NCI-H524 treated with DMSO at 0.1 percent for 48 hours (cell line): ENCODE results near the gene LINGO3.
A peak's percentile ranks its signal among the peaks of the same experiment; 100 is the strongest.
"Not testable (repeated sequence)": the region's sequence is repeated elsewhere in the genome, so short reads cannot be mapped to it uniquely, and the experiment has no call there.

ENCODE experiments used
- DNase-seq: peaks from one replicate; lab custom pipeline; 2025; lab: John Stamatoyannopoulos, UW

Gene LINGO3

DNA sequence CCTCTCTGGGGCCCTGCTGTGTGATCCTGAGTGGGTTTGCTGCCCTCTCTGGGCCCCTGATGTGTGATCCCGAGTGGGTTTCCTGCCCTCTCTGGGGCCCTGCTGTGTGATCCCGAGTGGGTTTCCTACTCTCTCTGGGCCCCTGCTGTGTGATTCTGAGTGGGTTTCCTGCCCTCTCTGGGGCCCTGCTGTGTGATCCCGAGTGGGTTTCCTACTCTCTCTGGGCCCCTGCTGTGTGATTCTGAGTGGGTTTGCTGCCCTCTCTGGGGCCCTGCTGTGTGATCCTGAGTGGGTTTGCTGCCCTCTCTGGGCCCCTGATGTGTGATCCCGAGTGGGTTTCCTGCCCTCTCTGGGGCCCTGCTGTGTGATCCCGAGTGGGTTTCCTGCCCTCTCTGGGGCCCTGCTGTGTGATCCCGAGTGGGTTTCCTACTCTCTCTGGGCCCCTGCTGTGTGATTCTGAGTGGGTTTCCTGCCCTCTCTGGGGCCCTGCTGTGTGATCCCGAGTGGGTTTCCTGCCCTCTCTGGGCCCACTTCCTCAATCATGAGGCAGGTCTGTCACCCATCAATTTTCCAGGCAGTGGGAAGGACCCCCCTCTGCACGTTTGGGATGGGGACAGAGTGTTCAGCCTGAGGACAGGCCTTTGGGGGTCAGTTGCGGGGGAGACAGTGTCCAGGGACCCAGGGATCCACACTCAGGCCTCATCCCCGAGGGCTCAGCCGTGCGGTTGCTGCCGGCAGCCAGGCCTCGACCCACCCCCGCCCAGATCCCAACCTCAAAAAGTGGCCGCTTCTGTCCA lies 26.5 kb downstream of the LINGO3 start:
- not testable (repeated sequence) for DNase-seq

DNA sequence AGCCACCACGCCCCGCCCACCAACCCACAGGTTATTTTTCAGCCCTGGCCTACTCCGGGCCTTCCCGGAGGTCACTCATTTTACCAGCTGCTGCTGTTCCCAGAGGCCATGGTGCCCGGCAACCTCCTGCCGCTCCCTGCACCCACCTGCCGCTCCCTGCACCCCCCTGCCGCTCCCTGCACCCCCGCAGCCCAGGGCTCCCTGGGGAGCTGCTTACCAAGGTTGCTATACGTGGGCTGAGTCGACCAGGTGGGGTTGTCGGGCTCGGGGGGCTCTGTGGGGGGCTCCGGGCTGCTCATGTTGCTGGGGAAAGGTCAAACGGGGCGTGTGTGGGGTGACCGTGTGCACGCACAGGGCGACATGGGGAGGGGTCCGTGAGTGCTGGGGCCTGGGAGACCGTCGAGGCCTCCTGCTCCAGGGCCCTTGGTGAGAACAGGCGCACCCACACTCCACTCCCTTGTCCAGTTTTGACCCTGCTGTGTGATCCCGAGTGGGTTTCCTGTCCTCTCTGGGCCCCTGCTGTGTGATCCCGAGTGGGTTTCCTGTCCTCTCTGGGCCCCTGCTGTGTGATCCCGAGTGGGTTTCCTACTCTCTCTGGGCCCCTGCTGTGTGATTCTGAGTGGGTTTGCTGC lies 27.2 kb downstream of the LINGO3 start:
- DNase-seq: no peak

DNA sequence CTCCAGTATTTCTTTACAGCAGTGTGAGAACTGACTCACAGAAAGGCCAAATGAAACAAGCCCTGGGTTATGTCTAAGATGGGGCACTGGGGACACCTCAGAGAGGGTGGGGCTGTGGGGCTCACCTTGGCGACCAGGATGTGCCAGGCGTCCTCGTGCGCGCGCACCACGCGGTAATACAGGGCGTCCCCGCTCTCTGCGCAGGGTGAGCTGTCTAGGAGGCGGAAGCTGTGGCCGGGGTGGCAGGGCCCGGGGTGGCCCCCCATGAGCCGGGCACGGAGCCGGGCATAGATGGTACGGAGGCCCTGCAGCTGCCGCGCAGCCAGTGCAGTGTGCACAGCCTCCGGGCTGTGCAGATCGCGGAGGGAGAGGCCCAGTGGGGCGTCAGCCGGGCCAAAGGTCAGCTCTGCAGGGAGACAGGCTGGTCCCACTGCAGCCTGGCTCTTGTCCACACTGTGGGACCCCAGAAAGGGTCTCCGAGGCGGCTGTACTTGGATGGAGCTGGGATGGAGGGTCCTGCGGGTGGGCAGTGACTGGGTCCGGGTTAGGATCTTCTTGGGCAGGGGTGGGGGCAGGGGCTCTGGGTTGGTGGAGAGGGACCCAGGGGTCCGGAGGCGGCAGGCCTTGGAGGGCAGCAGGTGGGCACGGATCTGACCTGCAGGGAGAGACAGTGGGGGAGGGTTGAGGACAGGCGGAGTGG lies 29.3 kb downstream of the LINGO3 start:
- DNase-seq: no peak

DNA sequence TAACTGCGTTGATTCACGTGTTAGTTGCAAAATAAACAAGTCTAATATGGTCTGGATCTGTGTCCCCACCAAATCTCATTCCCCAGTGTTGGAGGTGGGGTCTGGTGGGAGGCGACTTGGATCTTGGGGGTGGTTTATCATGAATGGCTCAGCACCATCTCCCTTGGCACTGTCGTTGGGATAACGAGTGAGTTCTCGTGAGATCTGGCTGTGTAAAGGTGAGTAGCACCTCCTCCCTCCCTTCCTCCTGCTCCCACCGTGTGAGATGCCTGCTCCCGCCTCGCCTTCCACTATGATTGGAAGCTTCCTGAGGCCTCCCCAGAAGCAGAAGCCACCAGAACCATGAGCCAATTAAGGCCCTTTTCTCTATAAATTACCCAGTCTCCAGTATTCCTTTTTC lies 30.8 kb downstream of the LINGO3 start:
- DNase-seq: no peak

DNA sequence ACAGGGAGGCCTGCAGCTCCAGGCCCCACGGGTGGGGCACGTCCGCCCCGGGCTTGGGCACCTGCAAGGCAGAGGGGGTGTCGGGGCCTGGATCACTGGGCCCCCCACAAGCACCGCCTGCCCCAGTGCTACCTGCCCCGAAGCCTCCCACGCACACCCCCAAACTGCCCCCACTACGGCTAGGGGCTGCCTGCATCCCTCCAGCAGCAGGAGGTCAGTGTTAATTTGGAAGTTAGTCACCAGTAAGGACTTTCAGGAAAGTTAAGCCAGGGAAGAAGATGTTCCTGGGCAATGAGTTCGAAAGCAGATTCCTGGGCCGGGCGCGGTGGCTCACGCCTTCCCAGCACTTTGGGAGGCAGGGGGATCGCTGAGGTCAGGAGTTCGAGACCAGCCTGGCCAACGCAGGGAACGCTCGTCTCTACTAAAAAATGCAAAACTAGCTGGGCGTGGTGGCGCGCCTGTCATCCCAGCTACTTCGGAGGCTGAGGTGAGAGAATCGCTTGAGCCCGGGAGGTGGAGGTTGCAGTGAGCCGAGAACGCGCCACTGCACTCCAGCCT lies 31.4 kb downstream of the LINGO3 start:
- DNase-seq: no peak

DNA sequence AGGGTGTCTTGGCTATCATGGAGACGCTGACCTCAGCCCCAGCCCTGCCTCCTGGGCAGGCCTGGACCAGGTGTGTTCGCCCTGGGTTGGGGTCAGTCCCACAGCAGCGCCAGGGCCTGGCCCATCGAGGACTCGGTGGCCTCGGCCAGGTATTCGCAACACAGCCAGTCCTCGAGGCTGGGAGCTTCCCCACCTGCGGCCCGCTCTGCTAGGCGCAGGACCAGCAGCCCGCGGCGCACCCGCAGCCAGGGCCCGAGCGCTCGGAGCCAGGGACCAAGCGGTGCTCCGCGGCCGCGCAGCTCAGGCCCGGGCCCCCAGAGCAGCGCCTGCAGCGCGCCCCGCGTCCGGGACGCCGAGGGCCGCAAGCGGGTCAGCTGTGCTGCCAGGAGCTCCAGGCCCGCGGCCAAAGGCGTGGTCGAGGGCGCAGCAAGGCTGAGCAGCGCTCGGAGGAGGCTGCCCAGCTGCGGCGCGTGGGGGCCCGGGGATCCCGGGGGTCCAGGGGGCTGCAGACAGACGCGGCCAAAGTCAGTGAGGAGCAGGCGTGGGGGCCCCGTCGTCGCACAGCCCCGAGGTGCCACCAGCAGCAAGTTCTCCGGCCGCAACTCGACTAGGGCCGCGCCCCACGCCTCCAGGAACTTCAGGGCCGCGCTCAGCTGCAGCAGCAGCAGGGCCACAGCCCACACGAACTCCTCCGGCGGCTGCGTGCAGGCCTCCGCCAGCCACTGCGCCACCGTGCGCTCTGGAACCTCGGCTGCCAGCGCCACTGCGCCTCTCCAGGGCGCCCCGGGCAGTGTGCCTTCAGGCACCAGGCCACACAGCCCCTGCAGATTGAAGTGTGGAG lies 32.1 kb downstream of the LINGO3 start:
- no peak for DNase-seq

DNA sequence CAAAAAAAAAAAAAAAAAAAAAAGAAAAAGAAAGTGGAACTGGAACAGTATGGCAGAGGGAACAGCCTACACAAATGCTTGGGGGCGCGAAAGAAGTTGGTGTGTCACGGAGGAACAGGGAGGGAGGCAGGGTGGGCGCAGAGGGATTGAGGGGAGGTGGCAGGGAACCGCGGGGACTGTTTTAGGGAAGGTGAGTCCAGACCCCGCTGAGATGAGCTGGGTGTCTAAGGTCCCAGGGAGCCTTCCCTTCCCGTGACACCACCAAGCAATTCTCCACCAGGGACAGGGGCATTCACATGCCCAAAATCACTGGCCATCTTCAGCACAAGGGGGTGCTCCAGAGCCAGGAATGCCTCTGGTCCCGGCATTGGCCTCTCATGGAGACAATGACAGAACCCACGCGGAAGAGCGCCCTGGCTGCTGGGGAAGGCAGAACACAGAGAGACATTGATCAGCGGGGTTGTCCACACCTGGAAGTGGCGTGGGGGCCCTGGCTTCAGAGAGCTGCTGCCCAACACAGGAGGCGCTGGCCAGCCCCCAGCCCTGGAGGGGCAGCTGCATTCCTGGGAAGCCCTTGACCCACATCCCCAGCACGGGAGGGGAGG lies 32.9 kb downstream of the LINGO3 start:
- no peak for DNase-seq

DNA sequence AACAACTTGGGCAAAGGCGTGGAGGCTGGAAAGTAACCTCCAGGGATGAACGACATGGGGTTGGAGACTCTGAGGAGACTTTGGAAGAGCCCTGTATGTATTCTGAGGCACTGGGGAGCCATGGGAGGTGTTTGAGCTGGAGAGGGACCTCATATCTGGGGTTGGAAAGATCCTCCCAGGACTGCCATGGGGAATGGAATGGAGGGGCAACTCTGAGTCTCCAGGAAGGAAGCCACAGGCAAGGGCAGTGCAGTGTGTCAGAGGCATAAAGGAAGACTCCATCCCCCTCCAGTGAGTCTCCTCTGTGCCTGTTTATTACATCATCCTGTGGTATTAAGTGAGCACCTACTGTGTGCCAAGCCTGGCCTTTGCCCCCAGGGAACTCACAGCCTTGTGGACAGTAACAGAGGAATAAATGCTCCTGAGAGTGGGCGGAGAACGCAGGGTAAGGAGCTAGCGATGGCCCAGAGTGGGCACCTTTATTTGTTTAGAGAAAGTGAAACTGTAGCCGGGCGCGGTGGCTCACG lies 33.7 kb downstream of the LINGO3 start:
- no peak for DNase-seq

DNA sequence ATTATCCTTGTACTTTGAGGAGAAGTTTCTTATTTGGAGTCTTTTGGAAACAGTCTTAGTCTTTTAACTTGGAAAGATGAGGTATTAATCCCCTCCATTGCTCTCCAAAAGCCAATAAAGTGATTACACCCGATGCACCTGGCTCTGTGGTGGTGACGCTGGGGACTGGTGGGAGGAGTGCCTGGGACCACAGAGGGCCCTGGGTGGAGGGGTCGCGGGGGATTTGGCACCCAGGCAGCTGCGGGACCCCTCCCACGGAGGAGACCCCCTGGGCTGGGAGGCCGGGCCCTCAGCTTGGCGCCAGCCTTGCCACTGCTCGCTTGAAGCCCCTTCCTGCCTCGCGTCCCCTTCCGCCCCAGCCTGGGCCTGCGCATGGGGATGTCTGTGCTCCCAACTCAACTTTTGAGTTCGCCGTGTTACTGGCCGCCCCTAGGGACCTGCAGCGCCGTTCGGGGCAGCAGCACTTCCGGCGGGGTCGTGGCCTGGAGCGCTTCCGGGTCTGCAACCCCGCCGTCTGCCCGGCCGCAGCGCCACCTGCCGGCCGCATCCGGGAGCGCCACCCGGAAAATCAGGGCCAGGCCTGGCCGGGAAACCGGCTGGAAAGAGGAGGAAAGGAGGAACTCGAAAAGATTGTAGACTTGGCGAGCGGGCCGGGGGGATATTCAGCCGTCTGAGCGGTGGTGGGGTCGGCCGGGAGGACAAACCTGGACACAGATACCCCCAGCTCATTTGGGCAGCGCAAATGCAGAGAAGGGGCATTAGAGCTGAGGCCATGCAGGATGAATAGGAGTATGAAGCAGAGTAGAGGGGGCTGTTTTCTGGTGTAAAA lies 34.4 kb downstream of the LINGO3 start:
- DNase-seq: no peak

DNA sequence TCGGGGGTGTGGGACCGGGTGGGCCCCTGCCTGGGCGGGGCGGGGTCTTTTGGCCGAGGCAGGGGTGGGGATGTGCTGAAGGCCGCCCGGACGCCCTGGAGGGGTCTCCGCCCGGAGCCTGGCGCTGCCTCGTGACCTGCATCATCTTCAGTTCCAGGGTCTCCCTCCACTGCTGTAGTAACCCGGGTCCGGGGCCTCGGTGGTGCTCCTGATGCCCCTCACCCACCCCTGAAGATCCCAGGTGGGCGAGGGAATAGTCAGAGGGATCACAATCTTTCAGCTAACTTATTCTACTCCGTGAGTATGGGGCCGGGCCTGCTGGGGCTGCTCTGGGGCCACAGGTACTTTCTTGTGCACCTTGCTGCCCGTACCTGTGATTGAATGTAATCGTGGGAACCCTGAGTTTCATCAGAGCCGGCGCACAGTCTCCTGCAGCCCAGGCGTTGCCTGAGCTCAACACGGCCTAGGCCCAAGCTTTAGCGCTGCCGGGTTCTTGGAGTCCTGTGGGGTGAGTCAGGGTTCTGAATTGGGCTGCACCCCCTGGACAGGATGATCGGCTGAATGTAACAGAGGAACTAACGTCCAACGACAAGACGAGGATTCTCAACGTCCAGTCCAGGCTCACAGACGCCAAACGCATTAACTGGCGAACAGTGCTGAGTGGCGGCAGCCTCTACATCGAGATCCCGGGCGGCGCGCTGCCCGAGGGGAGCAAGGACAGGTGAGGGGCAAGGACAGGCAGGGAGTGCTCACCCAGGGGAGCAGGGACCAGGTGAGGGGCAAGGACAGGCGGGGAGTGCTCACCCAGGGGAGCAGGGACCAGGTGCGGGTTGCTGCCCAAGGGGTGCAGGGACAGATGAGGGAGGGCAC lies 36.5 kb downstream of the LINGO3 start:
- DNase-seq: no peak

DNA sequence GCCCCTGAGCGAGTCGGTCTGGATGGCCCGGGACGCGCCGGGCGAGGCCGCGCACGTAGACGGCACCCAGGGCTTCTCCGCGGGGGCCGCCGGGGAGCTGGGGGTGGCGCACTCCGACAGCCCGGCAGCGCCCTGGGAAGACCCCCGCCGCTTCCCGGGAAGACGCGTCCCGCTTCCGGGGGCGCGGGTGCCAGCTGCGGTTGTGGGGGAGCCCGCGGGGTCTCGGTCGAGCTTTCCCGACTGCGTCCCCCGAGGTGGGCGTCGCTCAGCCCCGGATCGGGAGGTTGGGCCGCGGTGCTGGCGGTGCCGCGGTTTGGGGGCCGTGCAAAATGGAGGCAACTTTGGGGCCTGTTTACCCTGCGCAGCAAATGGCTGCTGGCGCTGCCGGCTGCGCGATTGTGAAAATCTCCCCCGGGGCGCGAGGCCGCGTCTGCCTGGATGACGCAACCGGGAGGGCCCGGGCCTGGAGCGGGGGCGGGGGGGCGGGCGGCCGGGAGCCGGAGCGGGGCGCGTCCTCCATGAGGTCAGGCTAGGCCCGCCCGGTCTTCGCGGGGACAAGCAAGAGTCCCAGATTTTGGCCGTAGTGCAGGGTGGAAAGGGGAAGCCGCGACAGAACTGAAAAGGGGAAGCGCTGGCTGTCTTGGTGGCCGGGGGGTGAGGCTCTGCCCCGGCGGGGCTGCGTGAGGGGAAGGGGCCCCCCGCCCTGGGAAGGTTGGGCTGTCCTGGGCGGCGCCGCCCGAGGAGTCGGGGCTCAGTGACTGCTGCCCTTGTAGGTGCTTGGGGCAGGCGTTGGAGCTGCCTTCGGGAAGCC lies 37.3 kb downstream of the LINGO3 start:
- no peak for DNase-seq

DNA sequence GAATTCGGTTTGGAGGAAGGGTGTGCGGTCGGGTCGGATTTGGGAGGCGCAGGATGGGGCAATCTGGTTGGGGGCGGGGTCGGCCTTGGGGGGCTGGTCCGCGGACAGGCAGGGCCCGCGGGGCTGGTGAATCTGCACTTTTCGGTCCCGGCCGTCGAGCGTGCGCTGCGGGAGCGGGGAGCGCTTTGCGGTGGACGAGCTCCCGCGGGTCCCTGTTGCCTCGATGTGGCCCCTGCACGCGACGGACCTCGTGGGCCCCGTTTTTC lies 37.9 kb downstream of the LINGO3 start:
- DNase-seq: no peak

DNA sequence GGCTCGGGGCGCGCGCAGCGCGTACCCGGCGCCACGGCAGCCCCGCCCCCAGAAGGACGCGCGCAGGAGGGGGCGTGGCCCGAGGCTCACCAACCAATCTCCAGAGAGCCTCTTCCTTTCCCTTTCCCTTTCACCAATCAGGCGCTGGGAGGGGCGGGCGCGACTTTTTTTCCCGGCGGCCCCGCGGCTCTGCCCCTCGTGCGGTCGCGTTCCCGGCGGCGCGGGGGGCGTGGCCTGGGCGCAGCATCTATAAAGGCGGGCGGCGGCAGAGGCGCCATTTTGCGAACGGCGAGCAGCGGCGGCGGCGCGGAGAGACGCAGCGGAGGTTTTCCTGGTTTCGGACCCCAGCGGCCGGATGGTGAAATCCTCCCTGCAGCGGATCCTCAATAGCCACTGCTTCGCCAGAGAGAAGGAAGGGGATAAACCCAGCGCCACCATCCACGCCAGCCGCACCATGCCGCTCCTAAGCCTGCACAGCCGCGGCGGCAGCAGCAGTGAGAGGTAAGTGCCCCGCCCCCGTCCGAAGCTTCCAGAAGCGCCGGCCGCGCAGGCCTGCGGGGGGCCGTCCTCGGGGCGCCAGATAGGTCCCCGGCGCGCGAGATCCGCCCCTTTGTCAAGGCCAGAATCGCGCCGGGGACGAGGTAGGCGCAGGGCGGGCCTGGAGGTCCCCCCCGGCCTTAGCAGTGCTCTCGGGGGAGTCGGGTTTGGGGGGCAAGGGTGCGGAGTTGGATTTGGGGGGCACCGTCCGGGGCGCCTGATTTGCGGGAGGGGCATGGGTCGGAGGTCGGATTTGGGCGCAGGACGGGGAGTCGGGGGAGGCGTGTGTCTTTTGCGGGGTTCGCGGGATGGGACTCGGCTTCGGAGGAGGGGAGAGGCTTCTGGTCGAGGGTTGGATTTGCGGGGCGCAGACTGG lies 38.5 kb downstream of the LINGO3 start:
- peak; percentile 83 for DNase-seq

DNA sequence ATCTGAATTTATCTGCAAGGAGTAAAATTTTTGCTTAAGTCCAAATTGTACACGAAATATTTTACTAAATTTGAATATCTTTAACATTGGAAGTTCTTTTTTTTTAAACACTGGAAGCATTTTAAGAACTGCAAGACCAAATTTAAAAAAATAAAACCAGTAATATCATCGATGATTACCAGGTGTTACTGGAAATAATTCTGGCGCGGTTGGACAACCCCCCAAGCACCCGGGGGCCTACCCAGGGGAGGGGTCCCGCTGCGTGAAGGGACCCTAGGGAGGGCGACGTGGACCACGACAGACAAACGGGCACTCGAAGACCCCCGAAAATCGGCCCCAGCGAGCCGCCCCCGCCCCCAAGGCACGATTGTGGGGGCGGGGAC lies 39.1 kb downstream of the LINGO3 start:
- no peak for DNase-seq

DNA sequence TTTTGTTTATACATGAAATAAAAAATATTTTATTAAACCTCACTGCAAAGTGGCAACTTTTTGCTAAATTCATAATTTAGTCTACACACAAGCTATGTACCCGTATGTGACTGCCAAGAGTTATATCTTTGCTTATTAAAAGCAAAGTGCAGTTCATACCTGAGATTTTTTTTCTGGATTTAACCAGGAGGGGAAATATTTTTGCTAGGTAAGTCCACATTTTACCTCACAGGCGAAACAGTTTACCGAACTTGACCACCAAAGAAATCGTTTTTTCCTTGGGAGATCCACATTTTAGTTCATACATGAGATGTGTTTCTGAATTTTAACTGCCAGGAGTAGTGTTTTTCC lies 39.5 kb downstream of the LINGO3 start:
- no peak for DNase-seq

DNA sequence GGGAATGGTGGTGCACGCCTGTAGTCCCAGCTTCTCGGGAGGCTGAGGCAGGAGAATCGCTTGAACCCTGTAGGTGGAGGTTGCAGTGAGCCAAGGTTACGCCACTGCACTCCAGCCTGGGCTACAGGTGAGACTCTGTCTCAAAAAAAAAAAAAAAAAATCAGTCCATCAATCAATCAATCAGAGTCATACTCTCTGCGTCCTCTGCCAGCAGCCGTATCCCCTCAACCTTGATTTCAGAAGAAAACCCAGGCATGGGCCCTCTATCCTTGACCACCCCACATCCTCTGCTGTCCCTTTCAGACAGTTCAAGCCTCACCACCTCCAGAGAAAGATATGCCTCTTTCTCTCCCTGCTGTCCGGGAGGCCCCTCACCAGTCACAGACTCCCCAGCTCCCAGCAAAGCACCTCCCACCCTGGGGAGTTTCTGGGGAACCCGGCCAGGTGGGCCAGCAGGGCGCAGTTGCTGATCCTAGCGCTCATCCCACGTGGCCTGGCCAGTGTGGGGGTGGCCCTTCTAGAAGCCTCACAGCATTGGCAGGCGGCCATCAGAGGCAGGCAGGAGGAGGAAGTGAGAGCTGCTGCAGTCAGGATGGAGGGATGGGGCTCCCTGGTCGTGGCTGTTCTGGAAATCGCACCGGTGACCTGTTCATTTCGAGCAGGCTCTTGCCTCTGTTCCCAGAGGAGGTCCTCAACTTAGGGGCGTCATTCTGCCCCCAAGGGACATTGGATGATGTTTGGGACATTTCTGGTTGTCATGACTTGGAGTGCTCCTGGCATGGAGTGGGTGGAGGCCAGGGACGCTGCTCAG lies 41.6 kb downstream of the LINGO3 start:
- DNase-seq: no peak
